Cardiac fibroblast (primary cell): ENCODE data around the gene PIP.
"Not testable (repeated sequence)": the region's sequence is repeated elsewhere in the genome, so short reads cannot be mapped to it uniquely, and the experiment has no call there.

Source experiments
- DNase-seq, 2 donors: peaks; one replicate each; pipeline versions ENCODE4 v3.0.0 to v3.0.0-alpha.2; 2010; ENCODE audit warnings: low read depth in 2 of 2
- H3K4me3 ChIP-seq, 2 donors: replicated peaks in 1 of 2; 1 replicate in 1 of 2; 2 replicates in 1 of 2; pipeline ENCODE4 v1.5.1; 2011; ENCODE audit warnings: low read depth in 2 of 2, low read length in 2 of 2, mild to moderate bottlenecking in 2 of 2, moderate library complexity in 1 of 2
- TF ChIP-seq, protein P1 (sequence below): IDR thresholded peaks from one replicate; pipeline ENCODE4 v1.5.1; 2011; ENCODE audit warnings: low read depth, mild to moderate bottlenecking, low read length, inconsistent platforms

The PIP gene, protein sequence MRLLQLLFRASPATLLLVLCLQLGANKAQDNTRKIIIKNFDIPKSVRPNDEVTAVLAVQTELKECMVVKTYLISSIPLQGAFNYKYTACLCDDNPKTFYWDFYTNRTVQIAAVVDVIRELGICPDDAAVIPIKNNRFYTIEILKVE

DNA sequence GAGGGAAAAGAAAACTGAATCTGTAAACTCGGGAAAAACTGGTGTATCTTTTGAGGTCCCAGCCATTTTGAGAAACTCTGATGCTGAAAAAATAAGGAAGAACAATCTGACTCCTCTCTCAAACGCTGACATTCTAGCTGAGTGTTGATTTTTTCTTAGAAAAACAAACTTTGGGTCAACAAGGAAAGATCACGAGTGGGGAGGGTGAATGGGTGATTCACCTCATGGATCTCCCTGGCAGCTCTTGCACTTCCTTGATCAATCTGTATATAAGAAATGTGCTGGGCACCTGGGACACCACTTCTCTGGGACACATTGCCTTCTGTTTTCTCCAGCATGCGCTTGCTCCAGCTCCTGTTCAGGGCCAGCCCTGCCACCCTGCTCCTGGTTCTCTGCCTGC is at the start of gene PIP:
Gene PIP, plus strand, starts transcription at position 297 of the 400 bp plus-strand sequence. Its CDS starts 40 bp downstream, at position 337.
- no peak within 1 kb of the TSS for H3K4me3 ChIP-seq
- peak in 1 of 2 donors; percentile 11 for DNase-seq
- TF ChIP-seq, protein P1, sequence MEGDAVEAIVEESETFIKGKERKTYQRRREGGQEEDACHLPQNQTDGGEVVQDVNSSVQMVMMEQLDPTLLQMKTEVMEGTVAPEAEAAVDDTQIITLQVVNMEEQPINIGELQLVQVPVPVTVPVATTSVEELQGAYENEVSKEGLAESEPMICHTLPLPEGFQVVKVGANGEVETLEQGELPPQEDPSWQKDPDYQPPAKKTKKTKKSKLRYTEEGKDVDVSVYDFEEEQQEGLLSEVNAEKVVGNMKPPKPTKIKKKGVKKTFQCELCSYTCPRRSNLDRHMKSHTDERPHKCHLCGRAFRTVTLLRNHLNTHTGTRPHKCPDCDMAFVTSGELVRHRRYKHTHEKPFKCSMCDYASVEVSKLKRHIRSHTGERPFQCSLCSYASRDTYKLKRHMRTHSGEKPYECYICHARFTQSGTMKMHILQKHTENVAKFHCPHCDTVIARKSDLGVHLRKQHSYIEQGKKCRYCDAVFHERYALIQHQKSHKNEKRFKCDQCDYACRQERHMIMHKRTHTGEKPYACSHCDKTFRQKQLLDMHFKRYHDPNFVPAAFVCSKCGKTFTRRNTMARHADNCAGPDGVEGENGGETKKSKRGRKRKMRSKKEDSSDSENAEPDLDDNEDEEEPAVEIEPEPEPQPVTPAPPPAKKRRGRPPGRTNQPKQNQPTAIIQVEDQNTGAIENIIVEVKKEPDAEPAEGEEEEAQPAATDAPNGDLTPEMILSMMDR = no peak

DNA sequence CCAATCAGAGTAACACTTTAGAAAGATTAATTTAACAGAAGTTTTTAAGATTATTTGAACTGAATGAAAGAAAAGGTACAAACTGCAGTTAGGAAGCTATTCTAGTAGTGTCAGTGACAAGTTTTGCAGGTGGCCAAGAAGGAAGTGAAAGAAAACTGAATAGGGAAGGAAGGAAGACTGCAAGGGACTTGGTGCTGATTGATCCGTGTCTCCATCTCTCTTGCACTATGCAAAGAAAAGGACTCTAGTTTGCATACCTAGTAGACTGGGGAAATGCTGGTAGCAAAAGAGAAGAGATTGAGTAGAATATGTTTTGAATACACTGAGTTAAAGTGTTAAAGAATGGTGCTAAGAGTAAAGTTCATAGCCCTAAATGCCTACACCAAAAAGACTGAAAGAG is 46.8 kb upstream of the PIP start:
- H3K4me3 ChIP-seq = no peak overlapping the region
- no peak for DNase-seq
- TF ChIP-seq, protein P1 = no peak

DNA sequence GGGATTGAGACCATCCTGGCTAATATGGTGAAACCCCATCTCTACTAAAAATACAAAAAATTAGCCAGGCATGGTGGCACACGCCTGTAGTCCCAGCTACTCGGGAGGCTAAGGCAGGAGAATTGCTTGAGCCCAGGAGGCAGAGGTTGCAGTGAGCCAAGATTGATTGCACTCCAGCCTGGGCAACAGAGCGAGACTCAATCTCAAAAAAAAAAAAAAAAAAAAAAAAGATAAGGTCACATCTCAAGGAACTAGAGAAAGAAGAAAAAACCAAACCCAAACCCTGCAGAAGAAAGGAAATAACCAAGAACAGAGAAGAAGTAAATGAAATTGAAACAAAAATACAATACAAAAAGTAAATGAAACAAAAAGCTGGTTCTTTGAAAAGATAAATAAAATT is 46.3 kb upstream of the PIP start:
- H3K4me3 ChIP-seq, DNase-seq: not testable (repeated sequence)

DNA sequence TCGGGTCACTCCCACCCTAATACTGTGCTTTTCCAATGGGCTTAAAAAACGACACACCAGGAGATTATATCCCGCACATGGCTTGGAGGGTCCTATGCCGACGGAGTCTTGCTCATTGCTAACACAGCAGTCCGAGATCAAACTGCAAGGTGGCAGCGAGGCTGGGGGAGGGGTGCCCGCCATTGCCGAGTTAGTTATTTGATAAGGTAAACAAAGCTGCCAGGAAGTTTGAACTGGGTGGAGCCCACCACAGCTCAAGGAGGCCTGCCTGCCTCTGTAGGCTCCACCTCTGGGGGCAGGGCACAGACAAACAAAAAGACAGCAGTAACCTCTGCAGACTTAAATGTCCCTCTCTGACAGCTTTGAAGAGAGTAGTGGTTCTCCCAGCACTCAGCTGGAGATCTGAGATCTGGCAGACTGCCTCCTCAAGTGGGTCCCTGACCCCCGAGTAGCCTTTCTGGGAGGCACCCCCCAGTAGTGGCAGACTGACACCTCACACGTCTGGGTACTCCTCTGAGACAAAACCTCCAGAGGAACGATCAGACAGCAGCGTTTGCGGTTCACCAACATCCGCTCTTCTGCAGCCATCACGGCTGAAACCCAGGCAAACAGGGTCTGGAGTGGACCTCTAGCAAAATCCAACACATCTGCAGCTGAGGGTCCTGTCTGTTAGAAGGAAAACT is 43.2 kb upstream of the PIP start:
- not testable (repeated sequence) for H3K4me3 ChIP-seq, DNase-seq

DNA sequence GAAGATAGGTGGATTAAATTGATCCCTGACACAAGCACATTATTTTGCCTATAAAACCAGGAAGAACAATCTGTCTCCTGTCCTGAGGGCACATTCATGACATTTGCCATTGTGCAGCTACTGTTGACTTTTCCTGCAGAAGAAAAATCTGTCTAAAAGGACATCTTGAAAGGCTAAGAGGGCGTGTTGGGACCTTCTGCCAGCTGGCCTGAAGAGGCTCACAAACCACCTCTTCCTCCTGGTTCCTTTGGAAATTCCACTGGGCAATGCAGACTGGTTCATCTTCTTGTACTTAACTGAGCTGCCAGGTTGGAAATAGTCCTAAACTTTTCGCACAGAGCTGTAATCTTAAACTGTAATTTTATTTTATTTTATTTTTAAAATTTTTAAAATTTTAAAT is 35.7 kb upstream of the PIP start:
- TF ChIP-seq, protein P1 = no peak
- no peak for DNase-seq
- H3K4me3 ChIP-seq = no peak overlapping the region

DNA sequence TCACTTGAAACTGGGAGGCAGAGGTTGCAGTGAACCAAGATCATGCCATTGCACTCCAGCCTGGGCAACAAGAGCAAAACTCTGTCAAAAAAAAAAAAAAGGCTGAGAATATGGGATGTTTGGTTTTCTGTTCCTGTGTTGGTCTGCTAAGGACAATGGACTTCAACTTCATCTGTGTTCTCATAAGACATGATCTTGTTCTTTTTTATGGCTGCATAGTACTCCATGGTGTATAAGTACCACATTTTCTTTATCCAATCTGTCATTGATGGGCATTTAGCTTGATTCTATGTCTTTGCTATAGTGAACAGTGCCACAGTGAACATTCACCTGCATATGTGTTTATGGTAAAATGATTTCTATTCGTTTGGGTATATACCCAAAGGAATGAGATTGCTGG is 32.3 kb upstream of the PIP start:
- not testable (repeated sequence) for H3K4me3 ChIP-seq, DNase-seq

DNA sequence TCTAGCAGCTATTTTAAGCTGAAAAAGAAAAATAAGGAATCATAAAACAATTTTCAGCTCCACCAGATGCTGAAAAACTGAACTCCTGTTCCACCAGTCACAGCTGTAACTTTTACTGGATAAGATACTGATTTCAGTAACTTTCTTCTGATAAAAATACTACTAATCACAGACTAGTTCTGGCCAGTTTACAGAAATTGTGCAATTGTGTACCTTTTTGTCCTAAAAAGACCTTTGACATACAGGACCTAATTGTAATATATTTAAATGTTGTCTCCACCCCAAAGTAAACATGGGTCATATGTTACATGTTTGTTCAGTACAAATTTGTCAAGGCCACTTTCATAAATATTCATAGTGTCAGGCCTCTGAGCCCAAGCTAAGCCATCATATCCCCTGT is 27.1 kb upstream of the PIP start:
- TF ChIP-seq, protein P1 = no peak
- no peak overlapping the region for H3K4me3 ChIP-seq
- peak in 1 of 2 donors; percentile 1 for DNase-seq

DNA sequence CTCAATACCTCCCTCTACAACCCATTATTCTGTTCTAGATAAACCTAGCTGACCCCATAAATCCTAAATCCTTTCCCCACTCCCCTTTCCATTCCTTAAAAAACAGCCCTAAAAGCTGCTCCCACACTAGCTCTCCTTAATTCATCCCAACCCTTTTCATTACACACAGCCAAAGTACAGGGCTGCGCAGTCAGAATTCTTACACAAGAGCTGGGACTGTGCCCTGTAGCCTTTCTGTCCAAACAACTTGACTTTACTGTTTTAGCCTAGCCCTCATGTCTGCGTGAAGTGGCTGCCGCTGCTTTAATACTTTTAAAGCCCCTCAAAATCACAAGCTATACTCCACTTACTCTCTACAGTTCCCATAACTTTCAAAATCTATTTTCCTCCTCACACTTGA is 23.9 kb upstream of the PIP start:
- not testable (repeated sequence) for DNase-seq, H3K4me3 ChIP-seq

DNA sequence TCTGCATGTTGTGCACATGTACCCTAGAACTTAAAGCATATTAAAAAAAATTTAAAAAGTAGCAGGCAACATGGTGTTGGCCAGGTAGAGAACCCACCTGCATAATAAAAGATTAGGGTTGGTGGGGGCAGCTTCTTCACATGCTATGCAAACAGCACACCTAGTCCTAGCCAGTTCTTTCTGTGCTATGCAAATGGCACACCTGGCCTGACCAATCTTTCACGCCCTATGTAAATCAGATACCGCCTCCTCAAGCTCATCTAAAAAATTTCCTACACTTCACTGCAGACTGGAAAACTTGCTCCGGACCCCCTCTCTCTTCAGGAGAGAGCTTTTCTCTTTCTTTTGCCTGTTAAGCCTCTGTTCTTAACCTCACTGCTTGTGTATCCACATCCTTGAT is 14.5 kb upstream of the PIP start:
- TF ChIP-seq, protein P1 = no peak
- DNase-seq = no peak
- no peak overlapping the region for H3K4me3 ChIP-seq
